Breast epithelium (tissue), 4 donors: ENCODE measurements around the gene TMEM82. TPM values are rescaled to one million over a fixed set of nuclear protein-coding genes. Genes with fewer than 3 reads are reported as not detected.

Experiments used
- DNase-seq, 2 donors: peaks; one replicate each; pipeline ENCODE4 v3.0.0-alpha.2; 2019; ENCODE audit warnings: low spot score in 2 of 2
- H3K27ac ChIP-seq, 2 donors: fragments of 200-600 bp; sonication (generic) in 1 of 2; one replicate each; pipeline ENCODE4 v1.5.1; 2016 to 2019; ENCODE audit warnings: mild to moderate bottlenecking in 1 of 2
- H3K27me3 ChIP-seq, 2 donors: fragments of 200-600 bp; sonication (generic) in 1 of 2; one replicate each; pipeline versions ENCODE4 v1.5.1 to v1.6.0; 2017 to 2019; ENCODE audit warnings: control low read depth in 1 of 2, mild to moderate bottlenecking in 1 of 2
- H3K36me3 ChIP-seq: fragments of 200-600 bp; one replicate; pipeline ENCODE4 v1.5.1; 2019
- H3K4me1 ChIP-seq, 2 donors: fragments of 200-600 bp; sonication (generic); one replicate each; pipeline ENCODE4 v1.5.1; 2016 to 2019; ENCODE audit warnings: control low read depth in 1 of 2
- H3K4me3 ChIP-seq, 3 donors: fragments of 200-600 bp; sonication (generic); 1 replicate in 2 of 3; 2 replicates in 1 of 3; pipeline ENCODE4 v1.5.1; 2016 to 2019; ENCODE audit warnings: mild to moderate bottlenecking in 3 of 3, moderate library complexity in 2 of 3
- H3K9me3 ChIP-seq, 2 donors: fragments of 200-600 bp; sonication (generic) in 1 of 2; one replicate each; pipeline ENCODE4 v1.5.1; 2016 to 2019; ENCODE audit warnings: control low read depth in 1 of 2
- CTCF ChIP-seq, 3 donors: fragments of 450-650 bp; IDR thresholded peaks; one replicate each; pipeline ENCODE4 v1.5.1; 2016 to 2017; ENCODE audit warnings: antibody characterized with exemption in 3 of 3, mild to moderate bottlenecking in 3 of 3, moderate library complexity in 3 of 3
- POLR2A ChIP-seq: fragments of 450-650 bp; IDR thresholded peaks from one replicate; pipeline ENCODE4 v1.6.1; 2016; ENCODE audit warnings: antibody characterized with exemption, mild to moderate bottlenecking, moderate library complexity
- POLR2AphosphoS5 ChIP-seq, 3 donors: sonication (generic); formaldehyde crosslinking; IDR thresholded peaks; one replicate each; pipeline ENCODE4 v1.6.1; 2017; ENCODE audit warnings: antibody characterized with exemption in 3 of 3
- intact Hi-C: fragments of 100-400 bp; cut with DNase I; formaldehyde crosslinking; loops from one replicate; pipeline ENCODE4 v1.15.1; 2023; ENCODE audit warnings: low total_unique reads
- total RNA-seq, 3 donors: library from RNA; depleted of rRNA; stranded (reverse); fragments of >200 nt; gene quantifications; one replicate each; pipeline ENCODE4 v1.1.0, GENCODE V29; 2016

Gene TMEM82
- total RNA-seq, 3 donors from 2014 or later = not detected

GRCh38 chr1:15764269-15764764 lies 22.0 kb downstream of the TMEM82 start:
- Histone ChIP-seq H3K9me3 (no peaks in the 10 kb centered on the region), H3K4me1 (peaks cover 5 to 9% of the 10 kb centered on the region in 2 donors), H3K27ac (no peak overlapping the region), H3K27me3 (no peaks in the 10 kb centered on the region), H3K4me3 (no peak overlapping the region), H3K36me3 (no peaks in the 10 kb centered on the region)
- intact Hi-C loops = no loop called here
- no peak for TF ChIP-seq CTCF (IDR thresholded peaks at IDR 0.05)
- DNase-seq = no peak

- DNase-seq = no peak
- Histone ChIP-seq H3K36me3 (no peaks in the 10 kb centered on the region), H3K4me3 (no peak overlapping the region), H3K27me3 (no peaks in the 10 kb centered on the region), H3K4me1 (peaks cover 4 to 5% of the 10 kb centered on the region in 2 donors), H3K27ac (no peak overlapping the region), H3K9me3 (no peaks in the 10 kb centered on the region)
- intact Hi-C loops = no loop called here
- TF ChIP-seq CTCF (IDR thresholded peaks at IDR 0.05) (no peak), POLR2A (no peak), POLR2AphosphoS5 (IDR thresholded peaks at IDR 0.05) (no peak)
These were observed 22.6 kb downstream of the TMEM82 start for GRCh38 chr1:15764890-15765289.

GRCh38 chr1:15765495-15766194 lies 23.3 kb downstream of the TMEM82 start:
- H3K27ac ChIP-seq = peak overlapping the region in 1 of 2 donors; percentile 32
- DNase-seq = no peak
- H3K9me3 ChIP-seq = no peaks in the 10 kb centered on the region
- H3K36me3 ChIP-seq = no peaks in the 10 kb centered on the region
- H3K4me3 ChIP-seq = no peak overlapping the region
- H3K4me1 ChIP-seq = peaks cover 0 to 4% of the 10 kb centered on the region in 2 donors
- TF ChIP-seq CTCF (IDR thresholded peaks at IDR 0.05) (no peak), POLR2AphosphoS5 (IDR thresholded peaks at IDR 0.05) (no peak), POLR2A (no peak)
- intact Hi-C loops = no loop called here
- no peaks in the 10 kb centered on the region for H3K27me3 ChIP-seq

- Histone ChIP-seq H3K9me3 (no peaks in the 10 kb centered on the region), H3K27ac (no peak overlapping the region), H3K4me3 (no peak overlapping the region), H3K36me3 (no peaks in the 10 kb centered on the region), H3K4me1 (no peaks in the 10 kb centered on the region), H3K27me3 (no peaks in the 10 kb centered on the region)
- TF ChIP-seq POLR2A (no peak), CTCF (IDR thresholded peaks at IDR 0.05) (no peak), POLR2AphosphoS5 (IDR thresholded peaks at IDR 0.05) (no peak)
- intact Hi-C loops = no loop called here
- DNase-seq = no peak
These were observed 25.6 kb downstream of the TMEM82 start for GRCh38 chr1:15767941-15768340.

- intact Hi-C loops = no loop called here
- H3K27me3 ChIP-seq = no peaks in the 10 kb centered on the region
- no peak overlapping the region for H3K4me3 ChIP-seq
- H3K27ac ChIP-seq = no peak overlapping the region
- TF ChIP-seq CTCF (IDR thresholded peaks at IDR 0.05) (no peak), POLR2A (no peak), POLR2AphosphoS5 (IDR thresholded peaks at IDR 0.05) (no peak)
- no peak for DNase-seq
- H3K9me3 ChIP-seq = no peaks in the 10 kb centered on the region
- H3K36me3 ChIP-seq = no peaks in the 10 kb centered on the region
- no peaks in the 10 kb centered on the region for H3K4me1 ChIP-seq
These were observed 26.1 kb downstream of the TMEM82 start for GRCh38 chr1:15768388-15768787.
